ENCODE data around the gene LAMA3.

GRCh38 chr18:23735021-23735464 lies 45.8 kb downstream of the LAMA3 start:
- no peak for TF ChIP-seq ZNF274 (IDR thresholded peaks at IDR 0.05; ENCODE audit: low read depth, low read length)
- TF ChIP-seq YY1 (IDR thresholded peaks at IDR 0.05; ENCODE audit: insufficient read depth, insufficient read length), result no peak
- TF ChIP-seq SUZ12 (IDR thresholded peaks at IDR 0.05; ENCODE audit: extremely low read depth, insufficient read depth, insufficient read length), result no peak
